Thyroid gland (tissue), 4 donors: ENCODE measurements around the gene GABRE.

Experiments
- POLR2A ChIP-seq, 2 donors: fragments of 450-650 bp; IDR thresholded peaks; one replicate each; pipeline ENCODE4 v1.6.1; 2017; ENCODE audit warnings: antibody characterized with exemption in 2 of 2, mild to moderate bottlenecking in 2 of 2, moderate library complexity in 1 of 2
- TF ChIP-seq, protein P1 (sequence below), 6 experiments: fragments of 200-600 bp in 3 of 6; fragments of 450-650 bp in 3 of 6; sonication (generic) in 3 of 6; IDR thresholded peaks; one replicate each; pipeline ENCODE4 v1.5.1; 2016 to 2019; ENCODE audit warnings: antibody characterized with exemption in 6 of 6, mild to moderate bottlenecking in 2 of 6, inconsistent platforms in 1 of 6, moderate library complexity in 1 of 6

DNA sequence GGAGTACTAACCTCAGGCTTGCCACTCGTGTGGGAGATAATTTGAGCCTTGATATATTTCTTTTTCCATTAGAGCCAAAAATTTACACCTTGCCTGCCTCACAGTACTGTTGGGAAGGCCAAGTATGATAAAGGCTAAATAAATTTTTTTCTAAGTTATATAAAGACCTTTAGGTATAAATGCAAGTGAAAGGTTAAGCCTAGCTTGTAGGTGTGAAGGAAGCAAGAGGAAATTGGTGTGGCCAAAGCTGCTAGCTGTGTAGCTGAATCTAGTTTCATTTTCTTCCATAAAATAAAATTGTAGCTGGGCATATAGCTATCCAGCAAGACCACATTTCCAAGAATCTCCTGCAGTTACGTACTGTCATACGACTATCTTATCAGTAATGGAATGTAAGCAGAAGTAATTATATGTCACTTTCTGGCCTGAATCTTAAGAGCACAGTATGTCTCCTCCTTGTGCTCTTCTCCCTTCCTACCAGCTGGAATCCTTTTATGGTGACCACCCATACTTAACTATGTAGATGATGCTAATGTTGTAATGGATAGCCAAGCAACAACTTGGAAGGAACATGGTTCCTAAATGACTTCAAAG is 14.3 kb upstream of the GABRE start:
- TF ChIP-seq, protein P1, sequence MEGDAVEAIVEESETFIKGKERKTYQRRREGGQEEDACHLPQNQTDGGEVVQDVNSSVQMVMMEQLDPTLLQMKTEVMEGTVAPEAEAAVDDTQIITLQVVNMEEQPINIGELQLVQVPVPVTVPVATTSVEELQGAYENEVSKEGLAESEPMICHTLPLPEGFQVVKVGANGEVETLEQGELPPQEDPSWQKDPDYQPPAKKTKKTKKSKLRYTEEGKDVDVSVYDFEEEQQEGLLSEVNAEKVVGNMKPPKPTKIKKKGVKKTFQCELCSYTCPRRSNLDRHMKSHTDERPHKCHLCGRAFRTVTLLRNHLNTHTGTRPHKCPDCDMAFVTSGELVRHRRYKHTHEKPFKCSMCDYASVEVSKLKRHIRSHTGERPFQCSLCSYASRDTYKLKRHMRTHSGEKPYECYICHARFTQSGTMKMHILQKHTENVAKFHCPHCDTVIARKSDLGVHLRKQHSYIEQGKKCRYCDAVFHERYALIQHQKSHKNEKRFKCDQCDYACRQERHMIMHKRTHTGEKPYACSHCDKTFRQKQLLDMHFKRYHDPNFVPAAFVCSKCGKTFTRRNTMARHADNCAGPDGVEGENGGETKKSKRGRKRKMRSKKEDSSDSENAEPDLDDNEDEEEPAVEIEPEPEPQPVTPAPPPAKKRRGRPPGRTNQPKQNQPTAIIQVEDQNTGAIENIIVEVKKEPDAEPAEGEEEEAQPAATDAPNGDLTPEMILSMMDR (IDR thresholded peaks at IDR 0.05), result no peak
- TF ChIP-seq POLR2A (IDR thresholded peaks at IDR 0.05), result no peak
